SKM-1 treated with dmso at 0.1 percent for 144 hours (cell line): Measurements from ENCODE around the gene MTHFD1L.

Source experiments
- DNase-seq: peaks from one replicate; lab custom pipeline; 2025; ENCODE audit not compliant: unreplicated experiment; lab: John Stamatoyannopoulos, UW

The MTHFD1L gene

DNA sequence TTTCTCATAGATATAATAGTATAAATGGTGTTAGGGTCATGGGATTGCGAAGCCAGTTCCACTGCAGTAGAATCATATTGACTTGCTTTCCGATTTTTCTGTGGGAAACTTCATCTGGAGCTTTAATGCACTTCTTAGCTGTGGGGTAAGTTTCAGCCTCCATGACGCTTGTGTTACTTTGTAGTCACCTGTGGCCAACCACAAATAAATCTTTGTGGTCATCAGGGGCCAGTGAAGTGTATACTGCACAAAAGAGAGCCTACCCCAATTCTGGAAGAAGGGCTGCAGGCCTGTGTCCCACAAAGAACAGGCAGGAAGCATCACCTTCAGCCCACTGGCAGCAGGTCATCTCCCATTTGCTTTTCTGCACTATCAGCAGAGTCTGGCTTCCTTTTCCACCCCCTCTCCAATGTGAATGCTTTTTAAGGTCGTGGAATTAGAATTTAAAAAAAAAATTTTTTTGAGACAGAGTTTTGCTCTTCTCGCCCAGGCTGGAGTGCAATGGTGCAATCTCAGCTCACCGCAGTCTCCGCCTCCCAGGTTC, 32.0 kb downstream of the MTHFD1L start:
- DNase-seq = no peak

- DNase-seq = no peak
Observed at GRCh38 chr6:150898399-150899170, 33.1 kb downstream of the MTHFD1L start.

DNA sequence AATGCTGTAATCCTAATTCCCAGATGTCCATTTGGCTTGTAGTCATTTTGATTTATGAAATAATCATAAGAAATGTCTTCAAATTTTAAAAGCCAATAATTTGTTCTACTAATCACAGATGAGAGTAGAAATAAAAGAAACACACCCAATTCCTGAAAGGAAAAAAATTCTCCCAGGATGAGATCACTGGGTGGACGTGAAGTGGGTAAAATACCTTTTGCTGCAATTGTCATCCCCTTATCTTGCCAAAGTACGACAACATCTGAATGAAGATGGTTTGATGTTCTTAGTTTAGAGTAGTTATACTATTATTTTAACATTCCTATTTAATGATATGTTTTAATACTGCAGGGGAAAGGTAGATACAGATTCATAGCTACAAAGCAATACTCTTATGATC, 33.7 kb downstream of the MTHFD1L start:
- no peak for DNase-seq

DNA sequence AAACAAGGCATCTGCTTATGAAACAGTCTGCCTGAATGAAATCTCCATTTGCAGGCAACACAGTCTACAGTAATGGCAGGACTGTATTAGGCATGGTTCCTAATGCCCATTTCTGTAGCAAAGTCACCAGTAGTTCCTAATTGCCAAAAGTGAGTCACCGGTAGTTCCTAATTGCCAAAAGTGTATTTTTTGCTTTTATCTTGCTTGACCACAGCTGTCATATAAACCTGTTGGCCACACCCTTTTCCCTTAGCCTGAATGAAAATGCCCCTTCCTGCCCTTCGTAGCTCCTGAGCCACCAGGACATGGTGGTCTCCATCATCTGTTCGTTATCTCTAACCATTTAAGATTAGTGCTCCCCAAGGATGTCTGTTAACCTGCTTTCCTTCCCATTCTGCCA, 34.5 kb downstream of the MTHFD1L start:
- no peak for DNase-seq

GRCh38 chr6:150902142-150902776, 36.8 kb downstream of the MTHFD1L start:
- no peak for DNase-seq

DNA sequence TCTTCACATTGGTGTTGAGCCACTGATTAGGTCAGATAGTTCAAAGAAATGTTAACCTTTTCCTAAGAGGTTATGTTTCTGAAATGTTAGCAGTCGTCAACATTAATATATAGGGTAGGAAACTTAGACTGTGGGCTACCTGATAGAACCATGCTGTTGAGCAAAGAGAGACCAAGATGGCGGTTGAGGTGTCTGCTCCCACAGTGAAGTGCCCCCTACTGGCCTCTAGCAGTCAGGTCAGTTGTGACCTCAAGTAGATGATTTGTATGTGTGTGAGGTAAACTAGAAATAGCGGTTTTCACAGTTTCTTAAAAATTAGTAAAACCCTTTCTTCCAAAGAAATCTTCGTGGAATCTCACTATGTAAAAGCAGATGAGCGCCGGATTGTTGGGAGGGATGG, 40.3 kb downstream of the MTHFD1L start:
- no peak for DNase-seq

DNA sequence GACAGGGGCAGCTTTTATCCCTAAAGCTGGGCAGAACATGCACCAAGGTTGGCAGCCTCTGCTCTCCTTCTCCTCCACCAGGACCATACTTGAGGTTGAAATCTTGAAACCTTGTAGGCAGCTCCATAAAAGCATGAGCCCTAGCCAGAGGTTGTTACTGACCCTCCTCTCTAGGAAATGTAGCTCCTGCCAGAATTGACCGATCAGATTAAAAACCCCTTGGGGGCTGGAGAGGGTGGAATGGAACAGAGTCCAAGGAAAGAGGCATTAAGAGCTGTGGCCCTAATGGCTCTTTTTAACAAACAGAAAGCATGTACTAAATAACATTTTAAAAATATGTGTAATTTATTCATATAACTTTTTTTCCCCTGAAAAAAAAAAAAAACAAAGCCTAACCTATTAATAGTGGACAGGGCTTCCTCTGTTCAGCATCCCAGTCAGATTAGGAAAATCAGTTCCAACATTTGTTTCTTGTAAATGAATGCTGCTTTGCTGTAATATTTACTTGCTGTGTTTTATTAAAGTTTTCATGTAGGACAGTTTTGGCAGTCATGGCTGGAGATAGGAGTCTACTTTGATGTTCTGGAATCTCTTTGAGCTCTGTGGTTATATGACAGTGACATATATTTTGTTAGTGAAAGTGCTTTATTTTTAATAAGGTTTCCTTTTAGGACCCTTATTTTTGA, 41.3 kb downstream of the MTHFD1L start:
- DNase-seq = no peak

GRCh38 chr6:150907383-150907782, 41.9 kb downstream of the MTHFD1L start:
- no peak for DNase-seq

DNA sequence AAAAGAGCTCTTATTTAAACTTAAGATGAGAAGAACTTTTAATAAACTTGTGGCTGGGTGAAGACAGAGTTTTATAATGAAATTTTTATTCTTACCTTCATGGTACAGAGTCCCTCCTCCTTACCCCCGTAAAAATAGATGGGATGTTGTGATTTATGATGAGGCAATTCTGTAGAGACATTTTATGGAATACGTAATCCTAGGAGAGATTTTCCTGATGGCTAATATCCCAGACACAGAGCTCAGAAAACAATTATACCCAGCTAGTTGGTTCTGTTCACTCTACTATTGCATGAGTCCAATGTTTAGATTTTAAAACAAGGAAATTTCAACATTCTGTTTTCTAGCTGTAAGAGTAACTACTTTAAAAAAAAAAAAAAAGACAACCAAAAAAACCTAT, 43.4 kb downstream of the MTHFD1L start:
- DNase-seq = no peak

GRCh38 chr6:150910561-150910960, 45.1 kb downstream of the MTHFD1L start:
- DNase-seq = no peak

DNA sequence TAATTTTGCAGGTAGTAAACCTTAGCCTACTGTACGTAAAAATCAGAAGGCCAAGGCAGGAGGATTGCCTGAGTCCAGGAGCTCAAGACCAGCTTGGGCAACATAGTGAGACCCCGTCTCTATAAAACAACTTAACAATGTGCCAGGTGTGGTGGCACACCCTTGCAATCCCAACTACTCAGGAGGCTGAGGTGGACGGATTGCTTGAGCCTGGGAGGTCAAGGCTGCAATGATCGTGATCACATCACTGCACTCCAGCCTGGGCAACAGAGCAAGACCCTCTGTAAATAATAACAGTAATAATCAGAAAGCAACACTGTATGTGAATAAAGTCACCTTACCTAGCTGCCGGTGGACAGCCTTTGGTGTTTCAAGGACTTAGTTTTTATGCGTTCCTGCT, 48.9 kb downstream of the MTHFD1L start:
- DNase-seq = no peak

DNA sequence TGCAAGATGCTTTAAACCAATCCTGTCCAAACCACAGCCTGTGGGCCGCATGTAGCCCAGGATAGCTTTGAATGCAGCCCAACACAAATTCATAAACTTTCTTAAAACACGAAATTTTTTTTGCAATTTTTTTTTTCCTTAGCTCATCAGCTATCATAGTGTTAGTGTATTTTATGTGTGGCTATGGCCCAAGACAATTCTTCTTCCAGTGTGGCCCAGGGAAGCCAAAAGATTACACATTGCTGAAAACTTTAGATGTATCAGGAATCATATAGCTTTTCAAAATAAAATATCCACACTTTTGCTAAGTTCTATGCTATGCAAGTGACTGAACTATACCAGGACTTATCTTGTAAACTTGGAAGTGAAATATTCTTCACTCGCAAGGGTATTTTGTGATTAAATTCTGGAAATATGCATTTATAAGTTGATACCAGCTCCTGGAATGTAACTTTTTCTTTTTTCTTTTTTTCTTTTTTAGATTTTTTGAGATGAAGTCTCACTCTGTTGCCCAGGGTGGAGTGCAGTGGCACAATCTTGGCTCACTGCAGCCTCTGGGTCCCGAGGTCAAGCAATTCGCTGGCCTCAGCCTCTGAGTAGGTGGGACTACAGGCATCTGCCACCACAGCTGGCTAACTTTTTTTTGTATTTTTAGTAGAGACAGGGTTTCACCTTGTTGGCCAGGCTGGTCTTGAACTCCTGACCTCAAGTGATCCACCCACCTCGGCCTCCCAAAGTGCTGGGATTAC, 49.8 kb downstream of the MTHFD1L start:
- DNase-seq = no peak

- no peak for DNase-seq
Observed at GRCh38 chr6:150915880-150916265, 50.4 kb downstream of the MTHFD1L start.

DNA sequence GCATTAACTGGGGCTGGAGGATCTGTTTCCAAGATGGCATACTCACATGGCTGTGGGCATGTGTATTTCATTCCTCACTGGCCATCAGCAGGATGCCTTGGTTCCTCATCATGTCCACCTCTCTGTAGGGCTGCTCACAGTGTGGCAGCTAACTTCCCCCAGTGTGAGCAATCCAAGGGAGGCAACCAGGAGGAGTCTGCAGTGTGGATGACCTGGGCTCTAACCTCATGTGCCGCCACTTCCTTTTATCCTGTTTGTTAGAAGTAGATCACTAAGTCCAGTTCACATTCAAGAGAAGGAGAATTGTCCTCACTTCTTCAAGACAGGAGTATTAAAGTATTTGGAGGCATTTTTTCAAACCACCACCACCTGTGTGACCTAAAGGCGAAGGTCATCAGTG, 54.4 kb downstream of the MTHFD1L start:
- no peak for DNase-seq

DNA sequence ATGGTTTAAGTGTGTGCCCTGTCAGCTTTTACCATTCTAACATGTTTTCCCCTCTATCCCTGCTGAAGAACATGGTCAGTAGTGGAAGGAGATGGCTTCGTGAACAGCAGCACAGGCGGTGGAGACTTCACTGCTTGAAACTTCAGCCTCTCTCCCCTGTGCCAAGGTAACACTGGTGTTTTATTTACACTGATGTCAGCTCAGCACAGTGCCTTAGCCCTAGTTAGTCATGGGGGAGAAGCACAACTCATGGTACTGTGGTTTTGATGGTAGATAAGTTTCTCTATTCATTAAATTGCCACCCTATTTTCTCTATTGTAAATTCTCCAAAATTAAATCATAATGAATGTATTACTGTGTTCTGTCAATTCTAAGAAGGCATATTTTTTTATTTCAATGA, 56.6 kb downstream of the MTHFD1L start:
- DNase-seq = no peak

DNA sequence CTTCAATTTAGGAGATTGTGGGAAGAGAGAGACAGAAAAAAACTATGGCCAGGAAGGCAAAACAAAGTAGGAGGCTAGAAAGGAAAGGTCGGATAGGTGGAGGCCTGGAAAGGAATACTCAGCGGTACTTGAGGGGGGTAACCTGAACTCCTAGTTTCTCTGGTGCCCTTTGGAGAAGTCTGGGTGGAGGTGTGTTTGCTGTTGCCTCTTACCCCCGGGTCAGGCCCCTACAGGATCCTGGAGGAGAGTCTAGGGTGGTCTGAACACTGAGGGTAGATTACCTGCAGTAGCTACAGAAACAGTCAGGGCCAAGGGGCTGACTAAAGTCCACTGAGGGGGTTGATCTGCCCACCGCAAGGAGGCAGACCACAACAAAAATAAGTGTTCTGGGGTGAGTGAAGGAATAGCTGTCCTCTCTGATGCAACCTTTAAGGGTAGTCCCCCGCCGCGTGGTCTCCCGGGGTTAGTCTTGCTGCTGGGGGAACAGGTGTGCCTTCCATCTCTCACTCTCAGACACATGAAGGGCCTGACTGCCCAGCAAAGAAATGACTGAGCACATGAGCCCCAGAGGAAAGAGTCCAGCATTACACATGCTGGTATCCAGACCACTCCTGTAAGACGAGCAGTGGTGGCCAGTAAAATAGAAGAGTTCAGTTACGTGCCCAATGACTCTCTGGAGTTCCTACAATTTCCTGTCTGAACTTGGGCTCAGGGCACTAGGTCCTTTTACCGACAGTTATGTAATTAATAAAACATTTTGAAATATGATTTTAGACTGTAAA, 59.5 kb downstream of the MTHFD1L start:
- DNase-seq = no peak

DNA sequence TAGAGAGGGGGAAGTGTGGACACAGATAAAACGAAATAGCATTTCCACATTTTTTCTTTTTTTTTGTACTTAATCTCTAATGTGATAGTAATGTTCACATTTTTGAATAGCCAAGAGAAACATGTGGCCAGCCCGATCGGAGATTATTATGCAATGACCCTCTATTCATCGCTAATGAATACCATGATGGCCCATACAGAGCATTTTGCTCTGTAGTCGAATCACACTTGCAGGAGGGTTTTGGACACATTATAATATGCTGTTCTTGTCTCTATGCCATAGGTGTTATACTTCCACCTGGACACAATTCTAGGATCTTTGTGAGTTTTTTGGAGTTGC, 60.1 kb downstream of the MTHFD1L start:
- no peak for DNase-seq

DNA sequence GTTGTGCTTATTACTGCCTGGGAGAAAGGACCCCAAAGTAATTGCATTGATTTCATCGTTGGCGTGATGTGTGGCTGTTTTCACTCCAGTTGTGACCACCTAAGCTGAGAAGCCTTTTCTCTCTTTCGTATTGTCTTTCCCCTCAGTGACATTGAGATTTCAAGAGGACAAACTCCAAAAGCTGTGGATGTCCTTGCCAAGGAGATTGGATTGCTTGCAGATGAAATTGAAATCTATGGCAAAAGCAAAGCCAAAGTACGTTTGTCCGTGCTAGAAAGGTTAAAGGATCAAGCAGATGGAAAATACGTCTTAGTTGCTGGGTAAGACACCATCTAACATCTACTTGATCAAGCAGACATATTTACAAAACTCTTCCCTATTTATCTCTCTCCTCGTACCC, 60.5 kb downstream of the MTHFD1L start:
- no peak for DNase-seq

GRCh38 chr6:150928882-150929281, 63.4 kb downstream of the MTHFD1L start:
- DNase-seq = no peak

GRCh38 chr6:150929416-150929815, 63.9 kb downstream of the MTHFD1L start:
- no peak for DNase-seq

DNA sequence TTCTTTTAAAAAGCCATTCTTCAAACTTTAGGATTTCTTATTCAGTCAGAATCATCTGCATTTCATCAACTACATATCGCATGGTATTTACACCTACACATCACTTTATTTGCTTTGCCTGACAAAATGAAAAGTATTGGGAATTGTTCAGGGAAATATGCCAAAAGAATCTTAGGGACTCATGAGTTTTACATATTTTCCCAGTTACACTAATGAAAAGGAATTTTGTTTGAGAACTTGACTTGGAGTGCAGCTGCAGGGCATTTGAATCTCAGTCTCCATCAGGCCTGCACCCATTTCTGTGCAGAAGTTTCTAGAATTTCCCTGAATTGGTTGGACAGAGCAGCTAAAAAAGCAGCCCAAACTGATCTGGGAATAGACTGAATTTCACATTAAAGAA, 65.3 kb downstream of the MTHFD1L start:
- no peak for DNase-seq
